SU-DHL-6 (cell line): ENCODE results near the gene ATP13A5.

ENCODE experiments used
- H2AFZ ChIP-seq: fragments of 200-600 bp; sonication (generic); 2 replicates; pipeline ENCODE4 v1.6.1; 2014; ENCODE audit warnings: low read depth, mild to moderate bottlenecking, moderate library complexity, mixed read lengths, antibody characterized with exemption, low read length; ENCODE audit not compliant: severe bottlenecking
- H3F3A ChIP-seq: fragments of 200-600 bp; shearing (Covaris generic); 2 replicates; pipeline ENCODE4 v1.6.0; 2016; ENCODE audit warnings: antibody characterized with exemption, mild to moderate bottlenecking; ENCODE audit not compliant: insufficient read depth
- H3K27ac ChIP-seq: fragments of 200-600 bp; sonication (generic); 2 replicates; pipeline ENCODE4 v1.5.1; 2016; ENCODE audit warnings: low read depth, mild to moderate bottlenecking, low read length, moderate library complexity, mixed read lengths
- H3K27me3 ChIP-seq: fragments of 200-600 bp; sonication (generic), shearing (Covaris generic); 2 replicates; pipeline ENCODE4 v1.6.0; 2014; ENCODE audit warnings: mild to moderate bottlenecking, low read length
- H3K36me3 ChIP-seq: fragments of 200-600 bp; sonication (generic); 2 replicates; pipeline ENCODE4 v1.6.1; 2014; ENCODE audit warnings: mild to moderate bottlenecking, low read length, mixed read lengths
- H3K4me2 ChIP-seq: fragments of 300-600, 200-600 bp; shearing (Covaris generic), sonication (generic); 2 replicates; pipeline ENCODE4 v1.6.0; 2014; ENCODE audit warnings: low read length, low read depth, mild to moderate bottlenecking; ENCODE audit not compliant: poor library complexity, severe bottlenecking
- H3K4me3 ChIP-seq: fragments of 200-600 bp; sonication (generic); 2 replicates; pipeline ENCODE4 v1.5.1; 2014; ENCODE audit warnings: antibody characterized with exemption, low read length, mild to moderate bottlenecking, mixed read lengths; ENCODE audit not compliant: insufficient read depth, poor library complexity, severe bottlenecking
- H3K79me2 ChIP-seq: fragments of 200-600 bp; sonication (generic); 2 replicates; pipeline ENCODE4 v1.6.1; 2014; ENCODE audit warnings: mild to moderate bottlenecking, low read length, moderate library complexity; ENCODE audit not compliant: insufficient read depth
- H3K9ac ChIP-seq: fragments of 200-600 bp; sonication (generic); 2 replicates; pipeline ENCODE4 v1.7.0; 2014; ENCODE audit warnings: mild to moderate bottlenecking, low read length
- H3K9me2 ChIP-seq: fragments of 200-600 bp; sonication (generic); replicated peaks from 2 replicates; pipeline ENCODE4 v1.6.1; 2014; ENCODE audit warnings: low read length; ENCODE audit not compliant: insufficient read depth
- H3K9me3 ChIP-seq: fragments of 200-600 bp; sonication (generic); 2 replicates; pipeline ENCODE4 v1.6.1; 2014; ENCODE audit warnings: low read length, mixed read lengths; ENCODE audit not compliant: insufficient read depth
- H4K20me1 ChIP-seq: fragments of 200-600 bp; sonication (generic); 2 replicates; pipeline ENCODE4 v1.6.1; 2014; ENCODE audit warnings: low read depth, mild to moderate bottlenecking, antibody characterized with exemption, low read length, moderate library complexity, mixed read lengths
- EZH2phosphoT487 ChIP-seq: fragments of 200-600 bp; sonication (generic), shearing (Covaris generic); conservative IDR thresholded peaks from 2 replicates; pipeline ENCODE4 v1.6.1; 2018; ENCODE audit warnings: mild to moderate bottlenecking, antibody characterized with exemption, low read length, moderate library complexity, mixed read lengths
- TF ChIP-seq, protein P1 (sequence below): fragments of 200-600 bp; sonication (generic); IDR thresholded peaks from one replicate; pipeline ENCODE4 v1.5.1; 2017; ENCODE audit warnings: antibody characterized with exemption, mild to moderate bottlenecking, low read length, moderate library complexity; ENCODE audit not compliant: insufficient read depth, poor library complexity, severe bottlenecking

ATP13A5 gene

GRCh38 chr3:193240850-193241706 is 137.5 kb downstream of the ATP13A5 start, which contains the start of gene PLAAT1:
TSS of gene PLAAT1 (plus strand) at chr3:193241222. CDS start at chr3:193255651, 14,429 bp downstream.
- H3K4me3 ChIP-seq, result no peak within 1 kb of the TSS
- H3K4me2 ChIP-seq, result no peak within 1 kb of the TSS
- H3K79me2 ChIP-seq, result no peaks in the 10 kb centered on the region
- no peaks in the 10 kb centered on the region for H3K27me3 ChIP-seq
- no peaks in the 10 kb centered on the region for H3F3A ChIP-seq
- TF ChIP-seq, protein P1, sequence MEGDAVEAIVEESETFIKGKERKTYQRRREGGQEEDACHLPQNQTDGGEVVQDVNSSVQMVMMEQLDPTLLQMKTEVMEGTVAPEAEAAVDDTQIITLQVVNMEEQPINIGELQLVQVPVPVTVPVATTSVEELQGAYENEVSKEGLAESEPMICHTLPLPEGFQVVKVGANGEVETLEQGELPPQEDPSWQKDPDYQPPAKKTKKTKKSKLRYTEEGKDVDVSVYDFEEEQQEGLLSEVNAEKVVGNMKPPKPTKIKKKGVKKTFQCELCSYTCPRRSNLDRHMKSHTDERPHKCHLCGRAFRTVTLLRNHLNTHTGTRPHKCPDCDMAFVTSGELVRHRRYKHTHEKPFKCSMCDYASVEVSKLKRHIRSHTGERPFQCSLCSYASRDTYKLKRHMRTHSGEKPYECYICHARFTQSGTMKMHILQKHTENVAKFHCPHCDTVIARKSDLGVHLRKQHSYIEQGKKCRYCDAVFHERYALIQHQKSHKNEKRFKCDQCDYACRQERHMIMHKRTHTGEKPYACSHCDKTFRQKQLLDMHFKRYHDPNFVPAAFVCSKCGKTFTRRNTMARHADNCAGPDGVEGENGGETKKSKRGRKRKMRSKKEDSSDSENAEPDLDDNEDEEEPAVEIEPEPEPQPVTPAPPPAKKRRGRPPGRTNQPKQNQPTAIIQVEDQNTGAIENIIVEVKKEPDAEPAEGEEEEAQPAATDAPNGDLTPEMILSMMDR, result no peak
- TF ChIP-seq EZH2phosphoT487, result no peak
- H3K9me2 ChIP-seq, result no peaks in the 10 kb centered on the region
- H3K36me3 ChIP-seq, result no peaks in the 10 kb centered on the region
- H2AFZ ChIP-seq, result no peak within 1 kb of the TSS
- no peaks in the 10 kb centered on the region for H4K20me1 ChIP-seq
- no peak within 1 kb of the TSS for H3K9ac ChIP-seq
- H3K9me3 ChIP-seq, result no peaks in the 10 kb centered on the region
- H3K27ac ChIP-seq, result no peak within 1 kb of the TSS

DNA sequence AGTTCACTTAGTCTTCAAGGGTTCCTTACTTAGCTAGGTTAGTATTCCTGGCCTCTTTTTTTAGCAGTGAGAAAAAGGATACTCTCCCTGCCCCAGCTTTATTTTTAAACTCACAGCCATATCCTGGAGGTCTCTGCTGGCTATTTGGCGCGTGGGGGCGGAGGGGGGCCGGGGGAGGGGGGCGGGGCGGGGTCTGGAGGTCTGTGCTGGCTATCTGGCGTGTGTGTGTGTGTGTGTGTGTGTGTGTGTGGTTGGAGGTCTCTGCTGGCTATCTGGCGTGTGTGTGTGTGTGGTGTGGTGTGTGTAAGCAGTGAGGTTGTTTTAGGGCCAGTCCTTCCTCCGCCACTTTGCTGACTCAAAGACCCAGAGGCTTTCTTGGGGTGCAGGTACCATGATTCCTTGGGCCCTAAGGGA is 138.1 kb downstream of the ATP13A5 start:
- no peaks in the 10 kb centered on the region for H3K9me3 ChIP-seq
- no peaks in the 10 kb centered on the region for H3K9me2 ChIP-seq
- H3K27ac ChIP-seq, result no peak overlapping the region
- no peaks in the 10 kb centered on the region for H3F3A ChIP-seq
- no peak overlapping the region for H3K4me2 ChIP-seq
- TF ChIP-seq, protein P1, result no peak
- TF ChIP-seq EZH2phosphoT487, result no peak
- H3K27me3 ChIP-seq, result no peaks in the 10 kb centered on the region
- no peak overlapping the region for H3K4me3 ChIP-seq
- H3K9ac ChIP-seq, result no peak overlapping the region
- H2AFZ ChIP-seq, result no peak overlapping the region
- H4K20me1 ChIP-seq, result no peaks in the 10 kb centered on the region
- no peaks in the 10 kb centered on the region for H3K36me3 ChIP-seq
- H3K79me2 ChIP-seq, result no peaks in the 10 kb centered on the region

GRCh38 chr3:193237030-193237429 is 141.5 kb downstream of the ATP13A5 start:
- Histone ChIP-seq H3K27ac (no peak overlapping the region), H3K9ac (no peak overlapping the region), H2AFZ (no peak overlapping the region), H3F3A (no peaks in the 10 kb centered on the region), H3K27me3 (no peaks in the 10 kb centered on the region), H3K4me2 (no peak overlapping the region), H3K9me2 (no peaks in the 10 kb centered on the region), H3K79me2 (no peaks in the 10 kb centered on the region), H3K36me3 (no peaks in the 10 kb centered on the region), H3K4me3 (no peak overlapping the region), H3K9me3 (no peaks in the 10 kb centered on the region), H4K20me1 (no peaks in the 10 kb centered on the region)
- no peak for TF ChIP-seq EZH2phosphoT487
- TF ChIP-seq, protein P1, result no peak
